HCT116 (cell line): ENCODE data around the gene ECM1. TPM values are rescaled to one million over a fixed set of nuclear protein-coding genes. Genes with fewer than 3 reads are reported as not detected.

ENCODE experiments used
- ATAC-seq: fragments of 200-7000 bp; cut with Tn5 transposase; 2 replicates; pipeline ENCODE4 v1.9.1; 2020; ENCODE audit warnings: mild to moderate bottlenecking, moderate library complexity
- BruUV-seq: library from RNA; stranded (reverse); fragments of 400-500 nt; replicated peaks from 2 replicates; lab custom pipeline; 2021; lab: Mats Ljungman, UMichigan
- CTCF ChIA-PET: fragments of 300-600 bp; sonication (Branson Sonifier 250); formaldehyde crosslinking; loops from one replicate; lab custom pipeline; 2021; ENCODE audit warnings: antibody characterized with exemption; lab: Charles Lee
- POLR2A ChIA-PET: fragments of 300-600, 350-600 bp; sonication (Branson Sonifier 250); formaldehyde crosslinking; loops from one replicate; lab custom pipeline; 2021; ENCODE audit warnings: antibody characterized with exemption; lab: Charles Lee
- RAD21 ChIA-PET, 2 experiments: fragments of 300-600 bp; sonication (Branson Sonifier 250); formaldehyde crosslinking; loops; one replicate each; lab custom pipeline; 2023; ENCODE audit warnings: low total read pairs in 2 of 2; ENCODE audit not compliant: uncharacterized antibody in 2 of 2, unreplicated experiment in 2 of 2, low non-redundant PET in 1 of 2; lab: Charles Lee
- DNase-seq: peaks from one replicate; pipeline ENCODE4 v3.0.0-alpha.2; 2010; ENCODE audit warnings: low read depth, low spot score
- H2AFZ ChIP-seq: fragments of 200-600 bp; shearing (Covaris generic), sonication (generic); 2 replicates; pipeline ENCODE4 v1.6.1; 2017; ENCODE audit warnings: low read depth, mixed run types, mixed read lengths, antibody characterized with exemption, low read length; ENCODE audit not compliant: poor library complexity, severe bottlenecking
- H3K27ac ChIP-seq: 2 replicates; pipeline ENCODE4 v1.5.1; 2012; ENCODE audit warnings: low read depth, low read length
- H3K27me3 ChIP-seq: fragments of 200-600 bp; sonication (generic); 2 replicates; pipeline ENCODE4 v1.6.1; 2016; ENCODE audit warnings: mixed run types, low read length, mixed read lengths; ENCODE audit not compliant: insufficient read depth
- H3K36me3 ChIP-seq, 2 experiments: fragments of 200-500 bp in 1 of 2; fragments of 200-600 bp in 1 of 2; sonication (Bioruptor generic) in 1 of 2; sonication (generic) in 1 of 2; 2 replicates each; pipeline versions ENCODE4 v1.5.1 to v1.6.1; 2014 to 2016; ENCODE audit warnings: low read length in 2 of 2, inconsistent platforms in 1 of 2, mixed read lengths in 1 of 2, mixed run types in 1 of 2; ENCODE audit not compliant: insufficient read depth in 2 of 2, control insufficient read depth in 1 of 2
- H3K4me1 ChIP-seq, 2 experiments: fragments of 200-600 bp in 1 of 2; sonication (generic) in 1 of 2; 2 replicates each; pipeline versions ENCODE4 v1.5.1 to v1.6.1; 2012 to 2017; ENCODE audit warnings: low read length in 2 of 2, inconsistent platforms in 1 of 2, mild to moderate bottlenecking in 1 of 2, mixed read lengths in 1 of 2, mixed run types in 1 of 2, moderate library complexity in 1 of 2; ENCODE audit not compliant: insufficient read depth in 2 of 2, control insufficient read depth in 1 of 2
- H3K4me2 ChIP-seq: fragments of 200-600 bp; sonication (generic); 2 replicates; pipeline ENCODE4 v1.6.1; 2017; ENCODE audit warnings: mixed run types, low read length, mixed read lengths
- H3K4me3 ChIP-seq, 2 experiments: fragments of 200-600 bp in 1 of 2; sonication (generic) in 1 of 2; replicated peaks in 1 of 2; 2 replicates each; pipeline ENCODE4 v1.5.1; 2011 to 2016; ENCODE audit warnings: low read length in 2 of 2, control low read depth in 1 of 2, low read depth in 1 of 2, mild to moderate bottlenecking in 1 of 2, mixed read lengths in 1 of 2, mixed run types in 1 of 2
- H3K79me2 ChIP-seq: fragments of 200-600 bp; sonication (generic); 2 replicates; pipeline ENCODE4 v1.6.1; 2017; ENCODE audit warnings: mild to moderate bottlenecking, mixed run types, low read length, moderate library complexity, mixed read lengths; ENCODE audit not compliant: insufficient read depth
- H3K9ac ChIP-seq: fragments of 200-600 bp; sonication (generic); 2 replicates; pipeline ENCODE4 v1.6.1; 2016; ENCODE audit warnings: low read length, mixed read lengths
- H3K9me2 ChIP-seq: fragments of 200-600 bp; sonication (generic), shearing (Covaris generic); 2 replicates; pipeline ENCODE4 v1.6.1; 2017; ENCODE audit warnings: mixed run types, mild to moderate bottlenecking, moderate library complexity; ENCODE audit not compliant: insufficient read depth
- H3K9me3 ChIP-seq, 2 experiments: fragments of 200-500 bp in 1 of 2; fragments of 200-600 bp in 1 of 2; sonication (Bioruptor generic) in 1 of 2; sonication (generic) in 1 of 2; 2 replicates each; pipeline ENCODE4 v1.6.1; 2014 to 2017; ENCODE audit warnings: low read length in 2 of 2, mixed read lengths in 2 of 2, inconsistent platforms in 1 of 2, low read depth in 1 of 2, mild to moderate bottlenecking in 1 of 2, mixed run types in 1 of 2, moderate library complexity in 1 of 2; ENCODE audit not compliant: control insufficient read depth in 1 of 2, insufficient read depth in 1 of 2
- H4K20me1 ChIP-seq: fragments of 200-600 bp; sonication (generic), shearing (Covaris generic); 2 replicates; pipeline ENCODE4 v1.6.1; 2017; ENCODE audit warnings: mixed run types, mild to moderate bottlenecking, moderate library complexity; ENCODE audit not compliant: insufficient read depth
- ATF3 ChIP-seq: IDR thresholded peaks from 2 replicates; pipeline ENCODE4 v1.6.1; 2012
- CBX3 ChIP-seq: IDR thresholded peaks from 2 replicates; pipeline ENCODE4 v1.6.1; 2012; ENCODE audit warnings: low read depth
- EGR1 ChIP-seq: IDR thresholded peaks from 2 replicates; pipeline ENCODE4 v1.6.1; 2012; ENCODE audit warnings: low read depth
- ELF1 ChIP-seq: IDR thresholded peaks from 2 replicates; pipeline ENCODE4 v1.6.1; 2012; ENCODE audit warnings: low read depth, borderline replicate concordance
- EZH2 ChIP-seq: fragments of 200-600 bp; sonication (generic); IDR thresholded peaks from 2 replicates; pipeline ENCODE4 v1.6.1; 2017; ENCODE audit warnings: antibody characterized with exemption, mixed run types
- EZH2phosphoT487 ChIP-seq: fragments of 200-600 bp; IDR thresholded peaks from 2 replicates; pipeline ENCODE4 v1.6.1; 2018; ENCODE audit warnings: antibody characterized with exemption, borderline replicate concordance
- POLR2AphosphoS5 ChIP-seq: IDR thresholded peaks from 2 replicates; pipeline ENCODE4 v1.6.1; 2011; ENCODE audit warnings: mild to moderate bottlenecking, low read depth, low read length, moderate library complexity
- RAD21 ChIP-seq: IDR thresholded peaks from 2 replicates; pipeline ENCODE4 v1.6.1; 2012; ENCODE audit warnings: low read depth, mild to moderate bottlenecking
- SIN3A ChIP-seq: IDR thresholded peaks from 2 replicates; pipeline ENCODE4 v1.6.1; 2012; ENCODE audit warnings: low read depth
- SRF ChIP-seq: IDR thresholded peaks from 2 replicates; pipeline ENCODE4 v1.6.1; 2012; ENCODE audit warnings: low read depth
- TCF7L2 ChIP-seq: IDR thresholded peaks from 2 replicates; pipeline ENCODE4 v1.7.0; 2011; ENCODE audit warnings: borderline replicate concordance, inconsistent platforms; ENCODE audit not compliant: insufficient read depth, insufficient read length; ENCODE audit errors: extremely low read depth
- YY1 ChIP-seq: IDR thresholded peaks from 2 replicates; pipeline ENCODE4 v1.6.1; 2011; ENCODE audit warnings: low read length, low read depth, moderate library complexity, mild to moderate bottlenecking; ENCODE audit not compliant: insufficient replicate concordance; ENCODE audit errors: extremely low read depth
- ZFX ChIP-seq: fragments of 450-650 bp; IDR thresholded peaks from 2 replicates; pipeline ENCODE4 v1.6.1; 2017
- ZNF274 ChIP-seq: fragments of 200-500 bp; sonication (Bioruptor generic); IDR thresholded peaks from 2 replicates; pipeline ENCODE4 v1.6.1; 2014; ENCODE audit warnings: mild to moderate bottlenecking, low read depth, low read length, inconsistent platforms
- intact Hi-C: fragments of 100-400 bp; cut with micrococcal nuclease; formaldehyde crosslinking; loops from 2 replicates; pipeline ENCODE4 v1.10.0; 2022
- total RNA-seq: library from RNA; stranded (reverse); gene quantifications from one replicate; pipeline ENCODE4 v1.2.1, GENCODE V29; 2021; ENCODE audit not compliant: unreplicated experiment
- TF ChIP-seq, protein P1 (sequence below): IDR thresholded peaks from 2 replicates; pipeline ENCODE4 v1.6.1; 2012; ENCODE audit warnings: low read depth
- TF ChIP-seq, protein P2 (sequence below): IDR thresholded peaks from 2 replicates; pipeline ENCODE4 v1.6.1; 2011; ENCODE audit warnings: mild to moderate bottlenecking, low read length, moderate library complexity; ENCODE audit not compliant: insufficient replicate concordance; ENCODE audit errors: extremely low read depth
- TF ChIP-seq, protein P3 (sequence below), 3 experiments: fragments of 200-600 bp in 1 of 3; sonication (generic) in 1 of 3; IDR thresholded peaks in 2 of 3; conservative IDR thresholded peaks in 1 of 3; 2 replicates each; pipeline ENCODE4 v1.5.1; 2012 to 2017; ENCODE audit warnings: low read depth in 2 of 3, low read length in 2 of 3, antibody characterized with exemption in 1 of 3, borderline replicate concordance in 1 of 3, control low read depth in 1 of 3, mild to moderate bottlenecking in 1 of 3, mixed read lengths in 1 of 3, mixed run types in 1 of 3, moderate library complexity in 1 of 3; ENCODE audit not compliant: insufficient read depth in 1 of 3

The ECM1 gene
- total RNA-seq, 1 experiment from 2014 or later: 2.0 TPM

DNA sequence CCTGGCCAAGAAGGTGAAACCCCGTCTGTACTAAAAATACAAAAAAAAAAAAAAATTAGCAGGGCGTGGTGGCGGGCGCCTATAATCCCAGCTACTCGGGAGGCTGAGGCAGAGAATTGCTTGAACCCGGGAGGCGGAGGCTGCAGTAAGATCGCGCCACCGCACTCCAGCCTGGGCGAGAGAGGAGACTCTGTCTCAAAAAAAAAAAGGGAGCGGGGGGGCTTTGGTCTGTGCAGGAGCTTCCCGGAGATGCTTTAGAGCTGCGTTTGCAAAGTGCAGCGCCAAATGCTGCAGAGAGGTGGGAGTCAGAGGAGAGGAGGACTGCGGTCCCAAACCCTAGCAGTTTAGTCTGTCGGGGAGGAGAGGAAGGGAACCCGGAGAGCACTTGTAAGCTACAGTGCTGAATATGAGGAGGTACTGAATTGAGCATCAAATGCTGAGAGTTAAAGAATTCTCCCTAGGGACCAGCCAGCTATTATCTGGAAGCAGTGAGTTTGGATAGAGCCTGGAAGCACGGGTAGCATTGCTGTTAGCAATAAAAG lies 8.2 kb downstream of the ECM1 start:
- Histone ChIP-seq H3K4me1 (peaks cover 10 to 23% of the 10 kb centered on the region in 2 experiments), H3K27ac (peak overlapping the region; percentile 56), H3K27me3 (no peaks in the 10 kb centered on the region), H3K79me2 (no peaks in the 10 kb centered on the region), H3K4me3 (peak overlapping the region; percentile 63 to 67), H3K4me2 (peak overlapping the region; percentile 87), H4K20me1 (no peaks in the 10 kb centered on the region), H3K36me3 (no peaks in the 10 kb centered on the region), H3K9me2 (no peaks in the 10 kb centered on the region), H2AFZ (no peak overlapping the region), H3K9me3 (no peaks in the 10 kb centered on the region), H3K9ac (peak overlapping the region; percentile 64)
- RAD21 ChIA-PET: no interaction called here
- CTCF ChIA-PET: interaction anchor here (0.6 to 2.3 kb wide), 5 partner anchors 16 to 479 kb away, joined by 3 to 19 read pairs (median 7); no protein-coding TSS in a partner anchor
- TF ChIP-seq RAD21: no peak
- TF ChIP-seq CBX3: no peak
- TF ChIP-seq EGR1: no peak
- TF ChIP-seq EZH2phosphoT487: no peak
- no peak for TF ChIP-seq EZH2
- no peak for TF ChIP-seq SIN3A
- TF ChIP-seq SRF: no peak
- no peak for TF ChIP-seq TCF7L2
- TF ChIP-seq, protein P1, sequence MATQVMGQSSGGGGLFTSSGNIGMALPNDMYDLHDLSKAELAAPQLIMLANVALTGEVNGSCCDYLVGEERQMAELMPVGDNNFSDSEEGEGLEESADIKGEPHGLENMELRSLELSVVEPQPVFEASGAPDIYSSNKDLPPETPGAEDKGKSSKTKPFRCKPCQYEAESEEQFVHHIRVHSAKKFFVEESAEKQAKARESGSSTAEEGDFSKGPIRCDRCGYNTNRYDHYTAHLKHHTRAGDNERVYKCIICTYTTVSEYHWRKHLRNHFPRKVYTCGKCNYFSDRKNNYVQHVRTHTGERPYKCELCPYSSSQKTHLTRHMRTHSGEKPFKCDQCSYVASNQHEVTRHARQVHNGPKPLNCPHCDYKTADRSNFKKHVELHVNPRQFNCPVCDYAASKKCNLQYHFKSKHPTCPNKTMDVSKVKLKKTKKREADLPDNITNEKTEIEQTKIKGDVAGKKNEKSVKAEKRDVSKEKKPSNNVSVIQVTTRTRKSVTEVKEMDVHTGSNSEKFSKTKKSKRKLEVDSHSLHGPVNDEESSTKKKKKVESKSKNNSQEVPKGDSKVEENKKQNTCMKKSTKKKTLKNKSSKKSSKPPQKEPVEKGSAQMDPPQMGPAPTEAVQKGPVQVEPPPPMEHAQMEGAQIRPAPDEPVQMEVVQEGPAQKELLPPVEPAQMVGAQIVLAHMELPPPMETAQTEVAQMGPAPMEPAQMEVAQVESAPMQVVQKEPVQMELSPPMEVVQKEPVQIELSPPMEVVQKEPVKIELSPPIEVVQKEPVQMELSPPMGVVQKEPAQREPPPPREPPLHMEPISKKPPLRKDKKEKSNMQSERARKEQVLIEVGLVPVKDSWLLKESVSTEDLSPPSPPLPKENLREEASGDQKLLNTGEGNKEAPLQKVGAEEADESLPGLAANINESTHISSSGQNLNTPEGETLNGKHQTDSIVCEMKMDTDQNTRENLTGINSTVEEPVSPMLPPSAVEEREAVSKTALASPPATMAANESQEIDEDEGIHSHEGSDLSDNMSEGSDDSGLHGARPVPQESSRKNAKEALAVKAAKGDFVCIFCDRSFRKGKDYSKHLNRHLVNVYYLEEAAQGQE: no peak
- TF ChIP-seq ELF1: no peak
- TF ChIP-seq, protein P2, sequence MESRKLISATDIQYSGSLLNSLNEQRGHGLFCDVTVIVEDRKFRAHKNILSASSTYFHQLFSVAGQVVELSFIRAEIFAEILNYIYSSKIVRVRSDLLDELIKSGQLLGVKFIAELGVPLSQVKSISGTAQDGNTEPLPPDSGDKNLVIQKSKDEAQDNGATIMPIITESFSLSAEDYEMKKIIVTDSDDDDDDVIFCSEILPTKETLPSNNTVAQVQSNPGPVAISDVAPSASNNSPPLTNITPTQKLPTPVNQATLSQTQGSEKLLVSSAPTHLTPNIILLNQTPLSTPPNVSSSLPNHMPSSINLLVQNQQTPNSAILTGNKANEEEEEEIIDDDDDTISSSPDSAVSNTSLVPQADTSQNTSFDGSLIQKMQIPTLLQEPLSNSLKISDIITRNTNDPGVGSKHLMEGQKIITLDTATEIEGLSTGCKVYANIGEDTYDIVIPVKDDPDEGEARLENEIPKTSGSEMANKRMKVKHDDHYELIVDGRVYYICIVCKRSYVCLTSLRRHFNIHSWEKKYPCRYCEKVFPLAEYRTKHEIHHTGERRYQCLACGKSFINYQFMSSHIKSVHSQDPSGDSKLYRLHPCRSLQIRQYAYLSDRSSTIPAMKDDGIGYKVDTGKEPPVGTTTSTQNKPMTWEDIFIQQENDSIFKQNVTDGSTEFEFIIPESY: no peak
- TF ChIP-seq ZNF274: no peak
- no peak for TF ChIP-seq ATF3
- TF ChIP-seq YY1: no peak
- TF ChIP-seq, protein P3, sequence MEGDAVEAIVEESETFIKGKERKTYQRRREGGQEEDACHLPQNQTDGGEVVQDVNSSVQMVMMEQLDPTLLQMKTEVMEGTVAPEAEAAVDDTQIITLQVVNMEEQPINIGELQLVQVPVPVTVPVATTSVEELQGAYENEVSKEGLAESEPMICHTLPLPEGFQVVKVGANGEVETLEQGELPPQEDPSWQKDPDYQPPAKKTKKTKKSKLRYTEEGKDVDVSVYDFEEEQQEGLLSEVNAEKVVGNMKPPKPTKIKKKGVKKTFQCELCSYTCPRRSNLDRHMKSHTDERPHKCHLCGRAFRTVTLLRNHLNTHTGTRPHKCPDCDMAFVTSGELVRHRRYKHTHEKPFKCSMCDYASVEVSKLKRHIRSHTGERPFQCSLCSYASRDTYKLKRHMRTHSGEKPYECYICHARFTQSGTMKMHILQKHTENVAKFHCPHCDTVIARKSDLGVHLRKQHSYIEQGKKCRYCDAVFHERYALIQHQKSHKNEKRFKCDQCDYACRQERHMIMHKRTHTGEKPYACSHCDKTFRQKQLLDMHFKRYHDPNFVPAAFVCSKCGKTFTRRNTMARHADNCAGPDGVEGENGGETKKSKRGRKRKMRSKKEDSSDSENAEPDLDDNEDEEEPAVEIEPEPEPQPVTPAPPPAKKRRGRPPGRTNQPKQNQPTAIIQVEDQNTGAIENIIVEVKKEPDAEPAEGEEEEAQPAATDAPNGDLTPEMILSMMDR (IDR thresholded peaks at IDR 0.05 in 2 of 3, conservative IDR thresholded peaks at IDR 0.05 in 1 of 3; ENCODE audit: borderline replicate concordance in 1 of 3, insufficient read depth in 1 of 3, low read depth in 2 of 3, low read length in 2 of 3): no peak
- TF ChIP-seq ZFX: no peak; the same call in 1 of the 2 replicates
- no peak for TF ChIP-seq POLR2AphosphoS5
- DNase-seq (no peak), ATAC-seq (peak; percentile 22)
- POLR2A ChIA-PET: interaction anchor here (1.1 to 1.8 kb wide), 3 partner anchors 12 to 17 kb away, joined by 4 to 5 read pairs (median 4); no protein-coding TSS in a partner anchor
- BruUV-seq: TSS peak; percentile 43
- intact Hi-C loops: no loop called here
